Measurements from ENCODE around the gene ZBED1. TPM values are rescaled to one million over a fixed set of nuclear protein-coding genes. Genes with fewer than 3 reads are reported as not detected.

The ZBED1 gene
- total RNA-seq, 1 experiment from 2014 or later: 14.2 TPM

GRCh38 chrX:2502668-2503519, 2.1 kb upstream of the ZBED1 start:
- no peak overlapping the region for H3K4me3 ChIP-seq (ENCODE audit: low read length)
- POLR2A ChIA-PET (ENCODE audit: unreplicated experiment): no interaction called here

GRCh38 chrX:2502120-2502667, 1.4 kb upstream of the ZBED1 start:
- Histone ChIP-seq H2AFZ (ENCODE audit: low read length) (no peak overlapping the region), H3K4me1 (ENCODE audit: insufficient read depth, low read length) (peaks cover 8% of the 10 kb centered on the region; the same call in 1 of the 2 replicates), H4K20me1 (ENCODE audit: low read length) (no peaks in the 10 kb centered on the region), H3F3A (ENCODE audit: low read length, unreplicated experiment) (no peaks in the 10 kb centered on the region), H3K4me2 (ENCODE audit: low read length) (no peak overlapping the region), H3K4me3 (ENCODE audit: low read length) (no peak overlapping the region), H3K27ac (ENCODE audit: low read length) (no peak overlapping the region), H3K79me2 (ENCODE audit: low read length) (peaks cover 29% of the 10 kb centered on the region), H3K27me3 (ENCODE audit: low read length) (no peaks in the 10 kb centered on the region), H3K36me3 (ENCODE audit: low read depth, low read length) (no peaks in the 10 kb centered on the region), H3K9me2 (replicated peaks; ENCODE audit: low read length) (no peaks in the 10 kb centered on the region), H3K9me3 (ENCODE audit: low read length) (no peaks in the 10 kb centered on the region), H3K9ac (ENCODE audit: low read length) (no peak overlapping the region)
- ATAC-seq: no peak
- DNase-seq: no peak
- no TSS peak for BruUV-seq (replicated peaks)
- ChIA-PET POLR2A (ENCODE audit: unreplicated experiment) (no interaction called here), CTCF (no interaction called here)
- intact Hi-C loops (cut with micrococcal nuclease): no loop called here
- TF ChIP-seq, protein P1, sequence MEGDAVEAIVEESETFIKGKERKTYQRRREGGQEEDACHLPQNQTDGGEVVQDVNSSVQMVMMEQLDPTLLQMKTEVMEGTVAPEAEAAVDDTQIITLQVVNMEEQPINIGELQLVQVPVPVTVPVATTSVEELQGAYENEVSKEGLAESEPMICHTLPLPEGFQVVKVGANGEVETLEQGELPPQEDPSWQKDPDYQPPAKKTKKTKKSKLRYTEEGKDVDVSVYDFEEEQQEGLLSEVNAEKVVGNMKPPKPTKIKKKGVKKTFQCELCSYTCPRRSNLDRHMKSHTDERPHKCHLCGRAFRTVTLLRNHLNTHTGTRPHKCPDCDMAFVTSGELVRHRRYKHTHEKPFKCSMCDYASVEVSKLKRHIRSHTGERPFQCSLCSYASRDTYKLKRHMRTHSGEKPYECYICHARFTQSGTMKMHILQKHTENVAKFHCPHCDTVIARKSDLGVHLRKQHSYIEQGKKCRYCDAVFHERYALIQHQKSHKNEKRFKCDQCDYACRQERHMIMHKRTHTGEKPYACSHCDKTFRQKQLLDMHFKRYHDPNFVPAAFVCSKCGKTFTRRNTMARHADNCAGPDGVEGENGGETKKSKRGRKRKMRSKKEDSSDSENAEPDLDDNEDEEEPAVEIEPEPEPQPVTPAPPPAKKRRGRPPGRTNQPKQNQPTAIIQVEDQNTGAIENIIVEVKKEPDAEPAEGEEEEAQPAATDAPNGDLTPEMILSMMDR (conservative IDR thresholded peaks at IDR 0.05; ENCODE audit: low read depth, low read length): no peak
- TF ChIP-seq EZH2phosphoT487 (IDR thresholded peaks at IDR 0.05; ENCODE audit: borderline replicate concordance, low read length) (no peak), EZH2 (IDR thresholded peaks at IDR 0.05; ENCODE audit: low read length, unreplicated experiment) (no peak)

More at GRCh38 chrX:2502668-2503519, 2.1 kb upstream of the ZBED1 start:
- Histone ChIP-seq H3K27me3 (ENCODE audit: low read length) (no peaks in the 10 kb centered on the region), H2AFZ (ENCODE audit: low read length) (no peak overlapping the region), H3K36me3 (ENCODE audit: low read depth, low read length) (no peaks in the 10 kb centered on the region), H3K9me2 (replicated peaks; ENCODE audit: low read length) (no peaks in the 10 kb centered on the region), H3K9ac (ENCODE audit: low read length) (no peak overlapping the region), H3K79me2 (ENCODE audit: low read length) (peaks cover 24% of the 10 kb centered on the region), H3K4me1 (ENCODE audit: insufficient read depth, low read length) (peaks cover 8% of the 10 kb centered on the region; the same call in 1 of the 2 replicates), H3K9me3 (ENCODE audit: low read length) (no peaks in the 10 kb centered on the region), H3F3A (ENCODE audit: low read length, unreplicated experiment) (no peaks in the 10 kb centered on the region), H3K27ac (ENCODE audit: low read length) (no peak overlapping the region), H4K20me1 (ENCODE audit: low read length) (no peaks in the 10 kb centered on the region), H3K4me2 (ENCODE audit: low read length) (no peak overlapping the region)
- intact Hi-C loops (cut with micrococcal nuclease): no loop called here
- TF ChIP-seq, protein P1 (conservative IDR thresholded peaks at IDR 0.05; ENCODE audit: low read depth, low read length): no peak
- no peak for TF ChIP-seq EZH2 (IDR thresholded peaks at IDR 0.05; ENCODE audit: low read length, unreplicated experiment)
- no peak for TF ChIP-seq EZH2phosphoT487 (IDR thresholded peaks at IDR 0.05; ENCODE audit: borderline replicate concordance, low read length)
- BruUV-seq (replicated peaks): no TSS peak
- CTCF ChIA-PET: no interaction called here
- DNase-seq: no peak
- ATAC-seq: no peak
